Endothelial cell of umbilical vein (primary cell): ENCODE measurements around the gene NIPBL. TPM values are rescaled to one million over a fixed set of nuclear protein-coding genes. Genes with fewer than 3 reads are reported as not detected.

Experiments used
- BruUV-seq: library from RNA; stranded (reverse); fragments of 400-500 nt; replicated peaks from 2 replicates; lab custom pipeline; 2021; lab: Mats Ljungman, UMichigan
- CTCF ChIA-PET: fragments of 300-600, 350-600 bp; sonication (Branson Sonifier 250); formaldehyde crosslinking; loops from one replicate; lab custom pipeline; 2021; ENCODE audit warnings: antibody characterized with exemption, inconsistent platforms; lab: Charles Lee
- POLR2A ChIA-PET: fragments of 300-600, 350-600 bp; sonication (Branson Sonifier 250); formaldehyde crosslinking; loops from one replicate; lab custom pipeline; 2021; ENCODE audit warnings: antibody characterized with exemption, inconsistent platforms; lab: Charles Lee
- DNase-seq: peaks from one replicate; pipeline ENCODE4 v3.0.0-alpha.2; 2011; ENCODE audit warnings: low read depth, low spot score
- FAIRE-seq: peaks from 2 replicates; lab custom pipeline; 2011; peaks lifted over from hg19 to GRCh38; lab: Jason Lieb, UNC
- H2AFZ ChIP-seq: 2 replicates; pipeline ENCODE4 v1.6.0; 2012; ENCODE audit warnings: low read depth, low read length, control low read depth, inconsistent platforms
- H3K27ac ChIP-seq: 2 replicates; pipeline ENCODE4 v1.5.1; 2011; ENCODE audit warnings: low read depth, mild to moderate bottlenecking, control low read depth, low read length, moderate library complexity; ENCODE audit not compliant: insufficient read depth
- H3K27me3 ChIP-seq, 2 experiments: 2 replicates each; pipeline versions ENCODE4 v1.6.0 to v1.6.1; 2011; ENCODE audit warnings: low read length in 2 of 2, mixed read lengths in 1 of 2; ENCODE audit not compliant: control insufficient read depth in 2 of 2, insufficient read depth in 2 of 2
- H3K36me3 ChIP-seq, 2 experiments: 2 replicates in 1 of 2; 3 replicates in 1 of 2; pipeline ENCODE4 v1.5.1; 2011; ENCODE audit warnings: low read length in 2 of 2, mild to moderate bottlenecking in 1 of 2, moderate library complexity in 1 of 2; ENCODE audit not compliant: control insufficient read depth in 2 of 2, insufficient read depth in 2 of 2; ENCODE audit errors: extremely low read depth in 1 of 2
- H3K4me1 ChIP-seq: 3 replicates; pipeline ENCODE4 v1.5.1; 2011; ENCODE audit warnings: mild to moderate bottlenecking, low read length; ENCODE audit not compliant: control insufficient read depth, insufficient read depth; ENCODE audit errors: extremely low read depth
- H3K4me2 ChIP-seq: 2 replicates; pipeline ENCODE4 v1.6.1; 2011; ENCODE audit warnings: low read length, control low read depth, mixed read lengths; ENCODE audit not compliant: insufficient read depth
- H3K4me3 ChIP-seq, 3 experiments: fragments of 200-600 bp in 1 of 3; sonication (generic), shearing (Covaris generic) in 1 of 3; replicated peaks in 1 of 3; 2 replicates each; pipeline ENCODE4 v1.5.1; 2011 to 2016; ENCODE audit warnings: control low read depth in 3 of 3, low read length in 3 of 3, mild to moderate bottlenecking in 2 of 3, inconsistent platforms in 1 of 3, low read depth in 1 of 3, moderate library complexity in 1 of 3; ENCODE audit not compliant: insufficient read depth in 1 of 3
- H3K79me2 ChIP-seq: 2 replicates; pipeline ENCODE4 v1.6.0; 2012; ENCODE audit warnings: low read length, inconsistent platforms; ENCODE audit not compliant: control insufficient read depth, insufficient read depth
- H3K9ac ChIP-seq: replicated peaks from 2 replicates; pipeline ENCODE3; 2011; ENCODE audit warnings: low read length, control low read depth; ENCODE audit not compliant: insufficient read depth; ENCODE audit errors: extremely low read depth
- H3K9me1 ChIP-seq: replicated peaks from 3 replicates; pipeline ENCODE4 v1.6.0; 2011; ENCODE audit warnings: mild to moderate bottlenecking, low read length; ENCODE audit not compliant: control insufficient read depth, insufficient read depth; ENCODE audit errors: extremely low read depth
- H3K9me3 ChIP-seq: replicated peaks from 2 replicates; pipeline ENCODE4 v1.5.1; 2012; ENCODE audit warnings: low read length, inconsistent platforms; ENCODE audit not compliant: control insufficient read depth, insufficient read depth
- H4K20me1 ChIP-seq: replicated peaks from 2 replicates; pipeline ENCODE3; 2011; ENCODE audit warnings: mild to moderate bottlenecking, low read length; ENCODE audit not compliant: control insufficient read depth, insufficient read depth; ENCODE audit errors: extremely low read depth
- EZH2 ChIP-seq: IDR thresholded peaks from 2 replicates; pipeline ENCODE4 v1.6.1; 2012; ENCODE audit warnings: borderline replicate concordance, low read depth, mild to moderate bottlenecking, moderate library complexity, low read length, inconsistent platforms; ENCODE audit not compliant: severe bottlenecking
- GATA2 ChIP-seq: IDR thresholded peaks from 2 replicates; pipeline ENCODE4 v1.7.0; 2011; ENCODE audit warnings: low read depth, mild to moderate bottlenecking, moderate library complexity, mixed read lengths, low read length; ENCODE audit not compliant: insufficient read length, insufficient read depth
- MYC ChIP-seq: IDR thresholded peaks from one replicate; pipeline ENCODE4 v1.6.1; 2011; ENCODE audit warnings: mild to moderate bottlenecking, low read depth, low read length
- POLR2A ChIP-seq: IDR thresholded peaks from 2 replicates; pipeline ENCODE4 v1.6.1; 2012; ENCODE audit warnings: low read depth, mild to moderate bottlenecking, control low read depth, low read length
- dilution Hi-C: fragments of 300-500 bp; cut with MboI; formaldehyde crosslinking; loops from one replicate; pipeline ENCODE4 v1.15.0; 2019; ENCODE audit warnings: low sequenced_read_pairs; ENCODE audit not compliant: extremely low pct_ligation_motif_present
- intact Hi-C: fragments of 100-400 bp; cut with micrococcal nuclease; formaldehyde crosslinking; loops from one replicate; pipeline ENCODE4 v1.10.0; 2022
- polyA plus RNA-seq, 4 experiments: library from polyadenylated mRNA; depleted of rRNA in 3 of 4; stranded (reverse) in 3 of 4; unstranded in 1 of 4; fragments of >200 nt; gene quantifications; 2 replicates each; pipeline versions ENCODE4 v1.2.1 to v1.2.3, GENCODE V29; 2011 to 2012; ENCODE audit warnings: missing spikeins in 1 of 4
- total RNA-seq: library from RNA; stranded (reverse); gene quantifications from 2 replicates; pipeline ENCODE4 v1.2.3, GENCODE V29; 2021
- TF ChIP-seq, protein P1 (sequence below): IDR thresholded peaks from 2 replicates; pipeline ENCODE4 v1.6.1; 2011; ENCODE audit not compliant: insufficient read depth, insufficient read length

NIPBL gene
- total and polyA plus RNA-seq, 2 donors (not counting 3 experiments of a cell fraction or from before 2014, with no cell fraction given) = 15.5 to 50.7 TPM

DNA sequence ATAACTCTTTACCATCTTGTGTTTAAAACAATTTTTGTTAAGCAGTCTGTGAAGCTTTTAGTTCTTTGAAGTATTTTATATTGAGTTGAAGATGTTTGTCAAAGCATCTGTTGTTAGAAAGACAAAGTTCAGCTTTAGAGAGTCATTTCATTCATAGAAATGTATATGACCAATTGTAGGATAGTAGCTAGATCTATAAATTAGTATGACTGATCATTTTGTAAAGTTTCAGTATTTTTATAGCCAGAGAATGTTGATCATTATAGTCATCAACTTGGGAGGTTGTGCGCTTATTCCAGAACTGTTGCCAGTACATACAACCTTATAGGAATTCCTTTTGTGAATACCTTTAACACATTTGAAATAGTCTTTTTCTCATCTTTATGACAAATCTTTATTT, 5.2 kb downstream of the NIPBL start:
- H3K9ac ChIP-seq = no peak overlapping the region
- dilution Hi-C loops = no loop called here
- no TSS peak for BruUV-seq
- no peak overlapping the region for H3K27ac ChIP-seq
- H3K79me2 ChIP-seq = peaks cover 97% of the 10 kb centered on the region
- CTCF ChIA-PET = interaction anchor here (1.6 kb wide), 1 partner anchor 13 kb away, joined by 5 read pairs; no protein-coding TSS in a partner anchor
- no peak overlapping the region for H3K4me3 ChIP-seq
- no peak overlapping the region for H2AFZ ChIP-seq
- H3K9me3 ChIP-seq = no peaks in the 10 kb centered on the region
- no peak for DNase-seq
- peaks cover 23% of the 10 kb centered on the region for H4K20me1 ChIP-seq
- H3K27me3 ChIP-seq = no peaks in the 10 kb centered on the region
- POLR2A ChIA-PET = no interaction called here
- TF ChIP-seq, protein P1, sequence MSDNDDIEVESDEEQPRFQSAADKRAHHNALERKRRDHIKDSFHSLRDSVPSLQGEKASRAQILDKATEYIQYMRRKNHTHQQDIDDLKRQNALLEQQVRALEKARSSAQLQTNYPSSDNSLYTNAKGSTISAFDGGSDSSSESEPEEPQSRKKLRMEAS = no peak
- TF ChIP-seq POLR2A = no peak
- no peaks in the 10 kb centered on the region for H3K9me1 ChIP-seq
- no peak for FAIRE-seq
- H3K4me2 ChIP-seq = no peak overlapping the region
- intact Hi-C loops = no loop called here
- H3K4me1 ChIP-seq = peaks cover 16% of the 10 kb centered on the region
- peaks cover 0 to 4% of the 10 kb centered on the region in 2 experiments for H3K36me3 ChIP-seq

DNA sequence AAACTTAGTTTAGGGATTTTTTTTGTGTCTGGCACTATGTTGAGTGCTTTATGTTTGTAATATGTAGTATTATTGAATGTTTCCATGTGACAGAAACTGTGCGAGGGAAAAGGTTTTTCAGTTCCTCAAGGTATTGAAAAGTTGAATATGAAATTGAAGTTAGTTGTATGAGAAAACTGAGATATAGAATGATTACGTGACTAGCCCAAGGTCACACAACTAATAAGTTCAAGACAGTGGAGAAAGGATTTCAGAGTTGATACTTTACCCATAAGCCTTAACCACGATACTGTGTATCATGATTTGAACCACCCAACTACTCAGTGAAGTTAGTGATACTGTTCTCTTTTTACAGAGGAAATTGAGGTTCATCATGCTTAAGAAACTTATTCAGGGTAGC, 5.7 kb downstream of the NIPBL start:
- Histone ChIP-seq H4K20me1 (peaks cover 24% of the 10 kb centered on the region), H3K27me3 (no peaks in the 10 kb centered on the region)
- no peak for FAIRE-seq

More for the DNA sequence above, 5.7 kb downstream of the NIPBL start:
- ChIA-PET CTCF (interaction anchor here (1.0 to 1.6 kb wide), 2 partner anchors 12 to 62 kb away, joined by 4 to 5 read pairs; no protein-coding TSS in a partner anchor), POLR2A (no interaction called here)
- intact Hi-C loops (no loop called here), dilution Hi-C loops (no loop called here)
- no peak for DNase-seq
- Histone ChIP-seq H3K79me2 (peaks cover 97% of the 10 kb centered on the region), H3K9me3 (no peaks in the 10 kb centered on the region), H3K4me3 (no peak overlapping the region), H3K27ac (no peak overlapping the region), H2AFZ (no peak overlapping the region), H3K4me1 (peaks cover 16% of the 10 kb centered on the region), H3K4me2 (no peak overlapping the region), H3K9me1 (no peaks in the 10 kb centered on the region), H3K9ac (no peak overlapping the region), H3K36me3 (peaks cover 0 to 4% of the 10 kb centered on the region in 2 experiments)
- BruUV-seq = no TSS peak
- no peak for TF ChIP-seq EZH2
- TF ChIP-seq GATA2 = no peak
- no peak for TF ChIP-seq MYC
